ENCODE data around the gene KCNJ6. TPM values are rescaled to one million over a fixed set of nuclear protein-coding genes. Genes with fewer than 3 reads are reported as not detected.

KCNJ6 gene
- polyA plus RNA-seq, 1 donor, result 2.1 TPM

DNA sequence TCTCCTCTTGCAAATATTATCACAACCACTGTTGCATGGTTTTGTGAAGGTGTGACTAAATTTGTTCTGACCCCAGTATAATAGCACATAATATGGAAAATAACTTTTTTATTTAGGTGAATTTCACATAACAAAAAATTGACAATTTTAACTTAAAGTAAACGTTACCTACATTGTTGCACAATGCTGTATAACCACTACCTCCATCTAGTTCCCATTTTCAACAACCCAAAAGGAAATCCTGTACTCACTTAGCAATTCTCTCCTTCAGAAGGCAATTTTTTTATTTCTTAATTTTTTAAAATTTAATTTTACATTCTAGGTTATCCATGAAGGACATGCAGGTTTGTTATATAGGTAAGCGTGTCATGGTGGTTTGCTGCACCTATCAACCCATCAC, 95.2 kb downstream of the KCNJ6 start:
- no peak for DNase-seq (ENCODE audit: low read depth)

DNA sequence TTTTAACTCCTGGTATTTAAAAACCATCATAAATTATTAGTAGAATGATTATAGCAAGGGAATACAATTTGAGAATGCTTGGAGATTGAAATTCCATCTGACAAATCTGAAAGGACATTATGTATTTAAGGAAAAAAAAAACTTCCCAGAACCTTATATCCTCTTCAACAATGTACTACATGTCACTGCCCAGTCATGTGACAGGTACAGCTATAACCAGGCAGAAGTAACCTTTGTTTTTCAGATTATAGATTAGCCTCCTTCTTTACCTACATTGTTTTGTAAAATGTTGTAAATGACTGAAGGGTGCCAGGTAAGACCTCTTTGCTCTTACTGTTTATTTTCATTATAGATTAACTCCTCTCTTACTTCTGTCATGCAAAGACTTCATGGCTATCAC, 96.9 kb downstream of the KCNJ6 start:
- DNase-seq (ENCODE audit: low read depth), result no peak

GRCh38 chr21:37817242-37817641, 99.0 kb downstream of the KCNJ6 start:
- DNase-seq (ENCODE audit: low read depth), result no peak

- no peak for DNase-seq (ENCODE audit: low read depth)
Measured at GRCh38 chr21:37815893-37816292, 100.4 kb downstream of the KCNJ6 start.

DNA sequence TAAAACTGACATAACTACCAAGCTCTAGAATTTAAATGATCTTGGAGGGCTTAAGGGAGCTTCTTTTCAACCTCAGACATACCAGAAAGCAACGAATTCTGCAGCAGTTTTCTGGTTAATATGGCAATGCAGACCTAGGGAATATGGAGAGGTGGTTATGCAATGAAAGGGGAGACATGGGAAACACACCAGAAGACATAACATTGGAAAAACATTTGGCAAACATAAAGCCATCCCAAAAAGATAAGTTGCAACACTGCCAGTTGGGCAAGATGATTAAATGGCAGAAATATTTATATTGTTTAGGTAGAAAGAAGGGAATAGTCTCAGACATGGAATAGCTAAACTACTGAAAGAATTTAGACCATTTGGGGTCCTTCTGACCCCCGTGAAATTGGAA, 104.5 kb downstream of the KCNJ6 start:
- no peak for DNase-seq (ENCODE audit: low read depth)

- DNase-seq (ENCODE audit: low read depth), result no peak
Measured at GRCh38 chr21:37808261-37808660, 108.0 kb downstream of the KCNJ6 start.

GRCh38 chr21:37805266-37805665, 111.0 kb downstream of the KCNJ6 start:
- no peak for DNase-seq (ENCODE audit: low read depth)

GRCh38 chr21:37804001-37804400, 112.3 kb downstream of the KCNJ6 start:
- no peak for DNase-seq (ENCODE audit: low read depth)

- DNase-seq (ENCODE audit: low read depth), result no peak
Measured at GRCh38 chr21:37803101-37803651, 113.1 kb downstream of the KCNJ6 start.

GRCh38 chr21:37800456-37801061, 115.7 kb downstream of the KCNJ6 start:
- no peak for DNase-seq (ENCODE audit: low read depth)

DNA sequence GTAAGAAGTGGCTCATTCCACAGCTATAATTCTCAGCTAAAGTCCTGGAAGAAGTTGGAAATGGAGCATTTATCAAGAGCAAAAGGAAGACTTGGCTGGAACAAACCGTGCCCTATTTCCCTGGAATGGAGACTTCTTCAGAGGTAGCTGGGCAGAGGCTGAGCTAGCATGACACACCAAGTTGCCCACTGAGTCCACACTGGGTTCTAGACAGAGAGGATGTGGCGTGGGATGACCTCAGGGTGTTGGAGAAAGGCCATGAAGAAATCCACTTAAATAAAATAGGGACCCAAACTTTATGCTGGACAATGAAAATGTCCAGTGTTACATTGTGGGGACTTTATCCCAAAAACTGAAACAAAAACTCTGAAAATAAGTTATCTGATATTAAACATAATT, 116.2 kb downstream of the KCNJ6 start:
- no peak for DNase-seq (ENCODE audit: low read depth)

DNA sequence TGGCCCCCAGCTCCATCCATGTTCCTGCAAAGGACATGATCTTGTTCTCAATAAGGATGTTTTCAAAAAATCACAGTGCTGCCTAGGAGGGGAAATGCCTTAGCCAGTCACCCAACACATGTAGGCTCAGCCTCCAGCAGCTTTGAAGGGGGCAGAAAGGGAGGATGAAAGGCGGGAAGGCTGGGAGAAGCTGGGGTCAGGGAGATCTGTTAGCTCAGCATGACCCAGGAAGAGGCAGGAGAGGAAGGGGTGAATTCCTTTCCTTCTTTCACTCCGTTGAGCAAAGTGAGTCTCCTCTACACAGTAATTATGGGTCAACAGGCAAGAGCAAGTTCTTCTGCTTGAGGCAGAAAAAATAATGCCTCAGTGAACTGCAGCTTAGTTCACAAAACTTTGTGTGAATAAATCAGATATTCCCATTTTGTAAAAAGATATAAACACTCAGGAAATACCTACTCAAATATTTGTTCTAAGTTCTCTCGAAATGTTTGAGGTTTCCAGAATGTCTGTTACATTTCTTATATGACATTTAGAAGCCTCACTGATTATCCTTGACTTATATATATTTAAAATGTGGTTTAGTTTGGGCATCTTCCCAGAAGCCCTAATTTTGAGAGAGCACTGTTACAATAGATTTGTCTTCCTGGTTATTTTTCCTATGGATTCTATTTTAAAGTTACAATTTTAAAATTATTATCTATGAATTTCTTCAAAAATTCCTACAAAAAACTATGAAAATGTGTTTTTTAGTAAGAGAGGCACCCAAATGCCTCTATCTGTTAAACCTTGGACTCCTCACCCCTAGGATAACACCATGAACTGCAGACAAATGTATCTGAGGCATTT, 116.8 kb downstream of the KCNJ6 start:
- no peak for DNase-seq (ENCODE audit: low read depth)

DNA sequence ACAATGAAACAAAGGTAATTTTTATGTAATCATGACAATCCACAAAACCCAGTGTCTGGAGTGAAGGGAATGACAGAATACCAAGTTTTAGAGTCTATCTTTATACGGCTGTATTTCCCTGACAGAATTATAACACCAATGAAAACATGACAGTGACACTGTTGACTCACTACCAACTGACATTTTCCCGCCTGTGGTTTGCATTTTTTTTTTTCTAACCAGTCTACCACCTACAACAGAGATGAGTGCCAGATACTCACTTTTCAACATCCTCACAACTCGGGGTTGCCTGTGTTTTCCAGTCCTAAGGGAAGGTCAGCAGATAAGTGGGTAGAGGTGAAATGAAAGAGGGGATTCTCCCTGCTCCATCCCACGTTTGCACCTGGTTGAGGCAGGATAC, 118.9 kb downstream of the KCNJ6 start:
- no peak for DNase-seq (ENCODE audit: low read depth)

- no peak for DNase-seq (ENCODE audit: low read depth)
Measured at GRCh38 chr21:37796011-37796410, 120.2 kb downstream of the KCNJ6 start.

DNA sequence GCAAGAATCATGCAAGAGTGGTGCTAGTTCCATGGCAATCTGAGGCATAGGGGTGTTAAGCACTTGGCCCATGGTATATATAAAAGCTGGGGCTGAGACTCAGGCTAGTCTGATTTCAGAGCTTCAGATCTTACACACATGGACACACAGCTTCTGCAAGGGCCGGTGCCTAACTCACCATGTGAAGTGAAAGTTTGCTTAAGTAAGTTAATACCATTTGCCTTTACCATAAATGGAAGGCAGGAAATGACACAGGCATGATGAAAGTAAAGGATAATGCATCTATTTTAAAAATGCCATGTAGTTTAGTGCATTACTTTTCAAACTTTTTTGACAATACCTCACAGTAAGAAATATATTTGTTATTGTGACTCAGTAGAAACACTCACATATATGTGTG, 122.6 kb downstream of the KCNJ6 start:
- no peak for DNase-seq (ENCODE audit: low read depth)

- DNase-seq (ENCODE audit: low read depth), result no peak
Measured at GRCh38 chr21:37792046-37792445, 124.2 kb downstream of the KCNJ6 start.

GRCh38 chr21:37790905-37791304, 125.4 kb downstream of the KCNJ6 start:
- DNase-seq (ENCODE audit: low read depth), result no peak

- DNase-seq (ENCODE audit: low read depth), result no peak
Measured at GRCh38 chr21:37788503-37788902, 127.8 kb downstream of the KCNJ6 start.

- DNase-seq (ENCODE audit: low read depth), result no peak
Measured at GRCh38 chr21:37787456-37787855, 128.8 kb downstream of the KCNJ6 start.

GRCh38 chr21:37784591-37785318, 131.5 kb downstream of the KCNJ6 start:
- DNase-seq (ENCODE audit: low read depth), result no peak

DNA sequence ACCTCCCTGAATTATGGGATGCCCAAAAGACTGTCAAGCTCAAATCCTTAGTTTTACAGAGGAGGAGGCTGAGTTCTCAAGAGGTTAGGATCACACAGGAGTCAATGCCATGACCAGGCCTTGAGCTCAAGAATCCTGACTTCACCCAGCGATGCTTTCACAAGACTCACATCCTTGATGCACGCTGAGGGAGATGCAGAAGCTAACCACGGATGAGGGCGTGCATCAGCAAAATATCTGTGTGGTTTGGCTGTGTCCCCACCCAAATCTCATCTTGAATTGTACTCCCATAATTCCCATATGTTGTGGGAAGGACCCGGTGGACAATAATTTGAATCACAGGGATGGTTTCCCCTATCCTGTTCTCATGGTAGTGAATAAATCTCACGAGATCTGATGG, 133.2 kb downstream of the KCNJ6 start:
- no peak for DNase-seq (ENCODE audit: low read depth)
